ENCODE results near the gene GLYR1. TPM values are rescaled to one million over a fixed set of nuclear protein-coding genes. Genes with fewer than 3 reads are reported as not detected.

GLYR1 gene
- total RNA-seq, 1 experiment from 2014 or later = 117 TPM

DNA sequence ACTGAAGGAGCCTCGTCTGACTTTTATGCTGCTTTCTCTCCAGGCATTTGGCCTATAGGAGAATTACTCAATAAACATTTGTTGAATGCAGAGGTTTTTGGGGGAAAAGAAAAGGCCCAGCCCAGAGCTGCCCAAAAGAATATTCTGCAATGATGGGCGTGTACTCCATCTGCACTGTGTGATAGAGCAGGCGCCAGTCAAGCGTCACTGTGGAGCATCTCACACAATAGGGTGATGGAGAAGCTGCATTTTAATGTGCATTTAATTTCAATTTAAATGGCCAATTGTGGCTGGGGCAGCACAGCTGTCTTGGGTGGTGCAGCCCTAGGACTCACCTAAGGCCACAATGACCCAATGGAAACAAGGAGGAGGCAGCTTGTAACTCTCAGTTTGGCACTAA is 20.6 kb downstream of the GLYR1 start:
- BruUV-seq (replicated peaks) = no TSS peak
- TF ChIP-seq, protein P1, sequence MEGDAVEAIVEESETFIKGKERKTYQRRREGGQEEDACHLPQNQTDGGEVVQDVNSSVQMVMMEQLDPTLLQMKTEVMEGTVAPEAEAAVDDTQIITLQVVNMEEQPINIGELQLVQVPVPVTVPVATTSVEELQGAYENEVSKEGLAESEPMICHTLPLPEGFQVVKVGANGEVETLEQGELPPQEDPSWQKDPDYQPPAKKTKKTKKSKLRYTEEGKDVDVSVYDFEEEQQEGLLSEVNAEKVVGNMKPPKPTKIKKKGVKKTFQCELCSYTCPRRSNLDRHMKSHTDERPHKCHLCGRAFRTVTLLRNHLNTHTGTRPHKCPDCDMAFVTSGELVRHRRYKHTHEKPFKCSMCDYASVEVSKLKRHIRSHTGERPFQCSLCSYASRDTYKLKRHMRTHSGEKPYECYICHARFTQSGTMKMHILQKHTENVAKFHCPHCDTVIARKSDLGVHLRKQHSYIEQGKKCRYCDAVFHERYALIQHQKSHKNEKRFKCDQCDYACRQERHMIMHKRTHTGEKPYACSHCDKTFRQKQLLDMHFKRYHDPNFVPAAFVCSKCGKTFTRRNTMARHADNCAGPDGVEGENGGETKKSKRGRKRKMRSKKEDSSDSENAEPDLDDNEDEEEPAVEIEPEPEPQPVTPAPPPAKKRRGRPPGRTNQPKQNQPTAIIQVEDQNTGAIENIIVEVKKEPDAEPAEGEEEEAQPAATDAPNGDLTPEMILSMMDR (IDR thresholded peaks at IDR 0.05; ENCODE audit: insufficient read depth in 1 of 2, low read depth in 1 of 2, low read length in 1 of 2, severe bottlenecking in 1 of 2, unreplicated experiment in 1 of 2) = no peak
- Histone ChIP-seq H3K9me3 (no peaks in the 10 kb centered on the region), H3K4me1 (no peaks in the 10 kb centered on the region), H3K36me3 (ENCODE audit: control insufficient read depth, insufficient read depth, low read length) (peaks cover 4% of the 10 kb centered on the region; the same call in 1 of the 2 replicates), H3K4me3 (ENCODE audit: low read depth, low read length) (no peak overlapping the region), H3K27me3 (replicated peaks; ENCODE audit: control insufficient read depth, insufficient read depth, low read length) (no peaks in the 10 kb centered on the region)
- Mint-ChIP-seq H3K27ac (ENCODE audit: unreplicated experiment) (no peak overlapping the region), H3K9me3 (ENCODE audit: unreplicated experiment) (no peaks in the 10 kb centered on the region), H3K27me3 (ENCODE audit: insufficient read depth, unreplicated experiment) (no peaks in the 10 kb centered on the region), H3K4me3 (ENCODE audit: unreplicated experiment) (no peak overlapping the region), H3K4me1 (ENCODE audit: low read depth, unreplicated experiment) (no peaks in the 10 kb centered on the region), H3K36me3 (ENCODE audit: insufficient read depth, unreplicated experiment) (peaks cover 60% of the 10 kb centered on the region)
- CTCF ChIA-PET = interaction anchor here (0.6 kb wide), 1 partner anchor 280 kb away, joined by 3 read pairs; no protein-coding TSS in a partner anchor
- POLR2A ChIA-PET = no interaction called here
- DNase-seq = no peak
- intact Hi-C loops (cut with micrococcal nuclease; ENCODE audit: unreplicated experiment) = no loop called here

DNA sequence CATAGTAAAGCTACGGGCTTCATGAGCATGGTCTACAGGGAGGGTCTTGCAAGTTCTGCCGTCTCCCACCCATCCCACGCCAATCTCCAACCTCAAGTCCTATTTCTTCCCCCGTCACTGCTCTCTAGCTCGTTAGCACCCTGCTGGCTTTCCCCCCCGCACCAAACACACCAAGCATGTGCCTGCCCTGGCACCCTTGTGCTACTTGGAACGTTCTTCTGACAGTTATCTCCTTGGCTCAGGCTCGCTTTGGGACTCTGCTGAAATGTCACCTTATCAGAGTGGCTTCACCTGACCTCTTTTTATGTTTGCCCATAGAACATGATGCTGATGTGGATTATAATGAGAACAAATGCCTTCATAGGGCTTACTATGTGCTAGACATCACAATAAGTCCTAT is 21.9 kb downstream of the GLYR1 start:
- no peaks in the 10 kb centered on the region for H3K27me3 ChIP-seq (replicated peaks; ENCODE audit: control insufficient read depth, insufficient read depth, low read length)
- no peaks in the 10 kb centered on the region for H3K9me3 Mint-ChIP-seq (ENCODE audit: unreplicated experiment)
- no peak overlapping the region for H3K4me3 ChIP-seq (ENCODE audit: low read depth, low read length)
- H3K4me1 Mint-ChIP-seq (ENCODE audit: low read depth, unreplicated experiment) = no peaks in the 10 kb centered on the region
- H3K4me1 ChIP-seq = no peaks in the 10 kb centered on the region
- POLR2A ChIA-PET = no interaction called here
- no peak for DNase-seq
- no peak overlapping the region for H3K27ac Mint-ChIP-seq (ENCODE audit: unreplicated experiment)
- intact Hi-C loops (cut with micrococcal nuclease; ENCODE audit: unreplicated experiment) = no loop called here
- CTCF ChIA-PET = no interaction called here
- TF ChIP-seq, protein P1 (IDR thresholded peaks at IDR 0.05; ENCODE audit: insufficient read depth in 1 of 2, low read depth in 1 of 2, low read length in 1 of 2, severe bottlenecking in 1 of 2, unreplicated experiment in 1 of 2) = no peak
- H3K4me3 Mint-ChIP-seq (ENCODE audit: unreplicated experiment) = no peak overlapping the region
- no peaks in the 10 kb centered on the region for H3K27me3 Mint-ChIP-seq (ENCODE audit: insufficient read depth, unreplicated experiment)
- no TSS peak for BruUV-seq (replicated peaks)
- H3K36me3 Mint-ChIP-seq (ENCODE audit: insufficient read depth, unreplicated experiment) = peaks cover 49% of the 10 kb centered on the region
- peaks cover 4% of the 10 kb centered on the region; the same call in 1 of the 2 replicates for H3K36me3 ChIP-seq (ENCODE audit: control insufficient read depth, insufficient read depth, low read length)
- H3K9me3 ChIP-seq = no peaks in the 10 kb centered on the region

DNA sequence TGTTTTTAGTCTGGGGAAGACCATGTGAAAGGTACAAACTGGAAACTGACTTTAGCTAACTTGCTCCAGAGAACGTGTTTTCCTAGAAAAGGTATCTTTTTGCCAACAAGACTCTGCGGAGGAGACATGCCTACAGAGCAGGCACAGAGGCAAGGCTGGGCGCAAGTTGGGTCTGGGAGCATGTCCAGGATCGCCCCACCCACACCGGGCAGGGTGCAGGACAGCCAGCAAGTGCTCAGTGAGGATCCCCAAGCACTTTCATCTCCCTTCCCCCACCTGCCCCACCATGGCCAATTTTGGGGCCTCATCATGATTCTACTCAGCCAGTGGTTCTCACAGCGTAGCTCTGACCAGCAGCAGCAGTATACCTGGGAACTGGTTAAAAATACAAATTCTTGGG is 26.4 kb downstream of the GLYR1 start:
- CTCF ChIA-PET = no interaction called here
- Mint-ChIP-seq H3K9me3 (ENCODE audit: unreplicated experiment) (no peaks in the 10 kb centered on the region), H3K4me1 (ENCODE audit: low read depth, unreplicated experiment) (no peaks in the 10 kb centered on the region), H3K27me3 (ENCODE audit: insufficient read depth, unreplicated experiment) (no peaks in the 10 kb centered on the region), H3K27ac (ENCODE audit: unreplicated experiment) (peak overlapping the region; percentile 61), H3K4me3 (ENCODE audit: unreplicated experiment) (no peak overlapping the region), H3K36me3 (ENCODE audit: insufficient read depth, unreplicated experiment) (peaks cover 59% of the 10 kb centered on the region)
- TF ChIP-seq, protein P1 (IDR thresholded peaks at IDR 0.05; ENCODE audit: insufficient read depth in 1 of 2, low read depth in 1 of 2, low read length in 1 of 2, severe bottlenecking in 1 of 2, unreplicated experiment in 1 of 2) = no peak
- no TSS peak for BruUV-seq (replicated peaks)
- POLR2A ChIA-PET = no interaction called here
- DNase-seq = no peak
- Histone ChIP-seq H3K4me1 (no peaks in the 10 kb centered on the region), H3K27me3 (replicated peaks; ENCODE audit: control insufficient read depth, insufficient read depth, low read length) (no peaks in the 10 kb centered on the region), H3K4me3 (ENCODE audit: low read depth, low read length) (no peak overlapping the region), H3K9me3 (no peaks in the 10 kb centered on the region), H3K36me3 (ENCODE audit: control insufficient read depth, insufficient read depth, low read length) (peaks cover 3% of the 10 kb centered on the region; the same call in 1 of the 2 replicates)
- intact Hi-C loops (cut with micrococcal nuclease; ENCODE audit: unreplicated experiment) = no loop called here

Data from Caco-2 (cell line).